Natural killer cell treated with Interleukin-12 subunit alpha and Interleukin-12 subunit beta and Interleukin-15 and Interleukin-18, amount 100 ng/mL, for 72 hours (primary cell): ENCODE data around the gene BCAS3. TPM values are rescaled to one million over a fixed set of nuclear protein-coding genes. Genes with fewer than 3 reads are reported as not detected.
"Not testable (repeated sequence)": the region's sequence is repeated elsewhere in the genome, so short reads cannot be mapped to it uniquely, and the experiment has no call there.

ENCODE experiments used
- ATAC-seq, 2 donors: fragments of 150-1000 bp; cut with Tn5 transposase in 1 of 2; sonication (Bioruptor Pico), chemical (Tn5 transposase) in 1 of 2; 2 replicates each; pipeline ENCODE4 v1.10.0; 2021
- DNase-seq: peaks from one replicate; pipeline ENCODE4 v3.0.0; 2022; ENCODE audit warnings: low spot score
- H3K27ac Mint-ChIP-seq, 2 donors: 1 replicate in 1 of 2; 2 replicates in 1 of 2; pipeline ENCODE4 v1.8.0; 2022; ENCODE audit warnings: mixed read lengths in 2 of 2, mild to moderate bottlenecking in 1 of 2, moderate library complexity in 1 of 2
- H3K27me3 Mint-ChIP-seq, 2 donors: 1 replicate in 1 of 2; 2 replicates in 1 of 2; pipeline ENCODE4 v1.8.0; 2022; ENCODE audit warnings: mixed read lengths in 2 of 2
- H3K36me3 Mint-ChIP-seq: one replicate; pipeline ENCODE4 v1.8.0; 2022; ENCODE audit warnings: mixed read lengths
- H3K4me1 Mint-ChIP-seq, 2 donors: 1 replicate in 1 of 2; 2 replicates in 1 of 2; pipeline ENCODE4 v1.8.0; 2022; ENCODE audit warnings: low read depth in 2 of 2, mixed read lengths in 2 of 2, mild to moderate bottlenecking in 1 of 2
- H3K4me3 Mint-ChIP-seq: one replicate; pipeline ENCODE4 v1.8.0; 2022; ENCODE audit warnings: mixed read lengths
- H3K9me3 Mint-ChIP-seq: 2 replicates; pipeline ENCODE4 v1.8.0; 2022; ENCODE audit warnings: mixed read lengths
- total RNA-seq, 2 donors: library from RNA; stranded (reverse); gene quantifications; one replicate each; pipeline ENCODE4 v1.2.3, GENCODE V29; 2022

Gene BCAS3
- total RNA-seq, 2 donors from 2014 or later, result 19.5 to 26.4 TPM

DNA sequence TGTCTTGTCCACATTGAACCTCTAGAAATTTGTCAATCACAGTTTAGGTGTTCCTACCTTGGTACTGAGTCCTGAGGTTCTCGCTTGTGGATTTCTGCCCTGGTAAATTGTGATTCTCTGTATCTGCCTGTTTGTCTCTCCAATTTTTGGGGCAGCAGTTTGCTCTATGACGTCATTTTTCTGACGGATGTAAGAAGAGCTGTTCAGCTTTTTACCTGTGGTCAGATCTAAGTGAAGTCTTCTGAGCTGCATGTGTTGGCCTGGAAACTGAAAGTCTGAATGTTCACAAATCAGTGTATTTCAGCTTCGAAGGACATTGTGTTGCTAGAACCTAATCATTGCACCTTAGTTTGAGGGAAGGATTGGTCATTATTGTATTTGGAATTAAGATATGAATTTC lies 63.4 kb downstream of the BCAS3 start:
- Mint-ChIP-seq H3K27ac (no peak overlapping the region), H3K36me3 (no peaks in the 10 kb centered on the region), H3K9me3 (no peaks in the 10 kb centered on the region), H3K4me1 (peaks cover 5 to 6% of the 10 kb centered on the region in 2 donors), H3K27me3 (no peaks in the 10 kb centered on the region), H3K4me3 (no peak overlapping the region)
- ATAC-seq (no peak), DNase-seq (no peak)

DNA sequence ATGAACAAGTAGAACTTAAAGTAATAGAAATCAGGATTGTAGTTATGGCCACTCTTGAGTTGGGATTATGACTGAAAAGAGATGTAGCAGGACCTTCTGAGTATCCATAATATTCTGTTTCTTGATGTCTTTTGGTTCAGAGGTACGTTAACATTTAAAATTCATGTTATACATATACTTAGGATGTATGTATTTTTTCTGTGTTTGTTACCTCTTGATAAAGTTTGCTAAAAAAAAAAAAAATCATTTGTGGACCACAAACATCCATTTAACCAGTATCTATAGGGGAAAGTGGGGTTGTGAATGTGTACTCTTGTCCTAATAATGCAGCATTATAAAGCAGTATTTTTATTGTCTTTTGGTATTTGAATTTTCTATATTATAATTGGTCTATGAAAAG lies 65.6 kb downstream of the BCAS3 start:
- Mint-ChIP-seq H3K27ac (no peak overlapping the region), H3K27me3 (no peaks in the 10 kb centered on the region), H3K36me3 (no peaks in the 10 kb centered on the region), H3K4me1 (peaks cover 5 to 6% of the 10 kb centered on the region in 2 donors), H3K4me3 (no peak overlapping the region), H3K9me3 (no peaks in the 10 kb centered on the region)
- DNase-seq, result no peak
- ATAC-seq, result no peak

DNA sequence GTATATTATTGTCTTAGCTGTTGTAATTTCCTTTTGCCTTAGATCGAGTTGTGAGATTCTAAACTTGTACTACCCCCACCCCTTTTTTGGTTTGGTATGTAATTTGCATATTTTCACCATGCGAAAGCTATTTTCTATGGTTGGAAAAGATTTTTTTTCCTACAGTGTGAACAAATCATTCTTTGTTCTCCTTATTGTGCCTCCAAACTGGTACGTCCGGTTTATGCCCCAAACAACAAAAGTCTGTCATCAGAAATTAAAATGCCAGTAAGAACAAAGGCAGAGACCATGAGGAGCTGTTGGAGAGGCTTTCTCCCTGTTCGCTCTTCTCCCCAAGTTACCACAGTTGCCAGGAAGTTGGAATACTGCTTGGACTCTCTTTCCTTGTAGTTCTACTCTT lies 66.1 kb downstream of the BCAS3 start:
- DNase-seq (no peak), ATAC-seq (no peak)
- no peak overlapping the region for H3K4me3 Mint-ChIP-seq
- H3K36me3 Mint-ChIP-seq, result no peaks in the 10 kb centered on the region
- H3K27ac Mint-ChIP-seq, result no peak overlapping the region
- no peaks in the 10 kb centered on the region for H3K9me3 Mint-ChIP-seq
- H3K4me1 Mint-ChIP-seq, result peaks cover 5 to 6% of the 10 kb centered on the region in 2 donors
- no peaks in the 10 kb centered on the region for H3K27me3 Mint-ChIP-seq

DNA sequence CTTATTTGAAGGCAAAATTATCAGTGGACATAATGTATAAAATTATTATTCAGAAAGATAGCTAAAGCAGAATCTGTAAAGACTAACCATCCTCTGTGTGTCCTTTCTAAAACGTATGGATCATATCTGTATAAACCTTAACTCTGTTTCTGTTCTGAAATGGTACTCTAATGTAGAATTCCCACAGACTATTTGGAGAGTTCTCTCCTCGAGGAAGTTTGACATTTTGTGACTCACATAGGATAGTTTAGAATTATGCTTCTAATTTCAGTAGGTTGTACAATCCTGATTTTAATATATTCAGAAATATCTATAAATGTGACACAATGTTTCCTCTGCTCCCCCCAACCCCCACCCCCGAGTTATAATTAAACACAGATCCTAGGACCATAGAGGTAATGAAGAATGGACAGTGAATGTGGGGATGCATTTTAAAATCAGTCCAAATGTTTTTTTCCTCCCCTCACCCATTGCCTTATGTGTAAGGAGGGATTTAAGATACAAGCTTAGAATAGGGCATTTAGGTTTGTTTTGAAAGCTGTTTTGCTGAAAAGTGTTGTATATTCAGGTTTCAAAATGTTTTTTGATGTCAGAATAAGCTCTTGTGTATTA lies 66.8 kb downstream of the BCAS3 start:
- Mint-ChIP-seq H3K36me3 (no peaks in the 10 kb centered on the region), H3K27me3 (no peaks in the 10 kb centered on the region), H3K9me3 (no peaks in the 10 kb centered on the region), H3K4me1 (peaks cover 5 to 6% of the 10 kb centered on the region in 2 donors), H3K4me3 (no peak overlapping the region), H3K27ac (no peak overlapping the region)
- ATAC-seq (no peak), DNase-seq (no peak)

DNA sequence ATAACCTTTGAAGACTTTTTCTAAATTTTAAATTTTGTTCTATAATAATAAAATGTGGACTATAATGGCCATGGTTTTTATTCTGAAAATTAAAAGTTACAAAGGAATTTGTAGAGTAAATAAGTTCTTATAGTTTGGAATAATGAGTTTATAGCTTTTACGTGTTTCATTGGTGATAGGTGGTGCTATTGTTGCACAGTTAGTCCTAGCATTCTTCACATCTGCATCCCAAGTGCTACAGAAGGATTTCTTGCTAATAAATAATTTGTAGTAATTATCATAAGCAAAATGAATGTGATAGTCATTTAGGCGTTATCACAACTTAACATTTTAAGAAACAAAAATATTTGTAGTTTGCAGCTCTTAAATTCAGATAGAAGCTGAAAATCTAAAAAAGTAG lies 67.9 kb downstream of the BCAS3 start:
- DNase-seq (no peak), ATAC-seq (no peak)
- Mint-ChIP-seq H3K4me3 (no peak overlapping the region), H3K4me1 (peaks cover 3 to 5% of the 10 kb centered on the region in 2 donors), H3K9me3 (no peaks in the 10 kb centered on the region), H3K27me3 (no peaks in the 10 kb centered on the region), H3K36me3 (peaks cover under 1% of the 10 kb centered on the region), H3K27ac (no peak overlapping the region)

DNA sequence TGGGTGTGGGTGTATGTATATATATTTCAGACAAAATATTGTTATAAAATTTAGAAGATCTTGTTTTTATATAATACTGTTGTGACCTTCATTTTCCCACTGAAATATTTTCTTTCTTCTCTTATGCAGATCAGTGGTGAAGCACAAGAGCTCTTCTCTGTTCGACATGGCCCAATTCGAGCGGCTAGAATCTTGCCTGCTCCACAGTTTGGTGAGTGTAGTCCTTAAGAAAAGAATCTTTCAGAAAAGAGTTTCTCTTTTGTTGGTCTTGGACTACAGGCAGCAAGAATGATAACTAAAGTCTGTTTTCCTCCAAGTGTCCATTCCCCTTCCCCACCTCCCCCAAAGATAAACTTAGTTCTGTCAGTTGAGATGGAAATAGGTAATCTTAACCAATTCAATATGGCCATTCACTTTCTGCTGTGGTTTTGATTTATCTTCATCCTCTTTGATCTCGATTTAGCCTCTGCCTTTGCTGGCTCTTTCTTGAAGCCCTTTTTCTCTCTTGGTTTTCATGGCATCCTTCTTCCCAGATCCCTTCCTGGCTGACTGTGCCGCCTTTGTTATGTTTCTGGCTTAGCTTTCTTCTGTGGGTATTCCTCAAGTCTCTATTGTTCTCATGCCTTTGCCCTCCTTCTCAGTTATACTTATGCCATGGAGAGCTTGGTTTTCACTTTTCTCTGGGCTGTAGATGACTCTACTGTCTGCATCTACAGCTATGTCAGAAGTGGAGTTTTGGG lies 69.6 kb downstream of the BCAS3 start:
- ATAC-seq (no peak), DNase-seq (no peak)
- Mint-ChIP-seq H3K27ac (no peak overlapping the region), H3K4me3 (no peak overlapping the region), H3K36me3 (peaks cover 4% of the 10 kb centered on the region), H3K27me3 (no peaks in the 10 kb centered on the region), H3K9me3 (no peaks in the 10 kb centered on the region), H3K4me1 (no peaks in the 10 kb centered on the region)

DNA sequence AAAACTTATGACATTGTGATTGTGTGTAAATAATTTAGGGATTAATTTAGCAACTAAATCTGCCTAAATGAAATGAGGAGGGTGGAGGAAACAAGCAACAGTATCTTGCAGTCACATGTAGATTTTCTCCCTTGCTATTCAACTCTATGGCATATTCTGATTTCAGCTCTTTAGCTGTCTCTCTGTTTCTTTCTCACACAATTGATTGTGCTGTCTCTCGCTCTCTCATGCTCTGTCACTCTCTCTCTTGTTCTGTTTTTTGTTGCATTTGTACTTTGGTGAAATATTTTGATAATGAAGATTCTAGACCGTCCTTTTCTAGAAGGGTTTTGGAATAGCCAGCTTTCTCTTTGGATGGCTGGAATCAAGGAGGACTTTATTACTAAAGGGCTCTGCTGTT lies 70.6 kb downstream of the BCAS3 start:
- no peaks in the 10 kb centered on the region for H3K9me3 Mint-ChIP-seq
- no peaks in the 10 kb centered on the region for H3K4me1 Mint-ChIP-seq
- no peak for DNase-seq
- no peak overlapping the region for H3K27ac Mint-ChIP-seq
- no peaks in the 10 kb centered on the region for H3K27me3 Mint-ChIP-seq
- H3K4me3 Mint-ChIP-seq, result no peak overlapping the region
- peaks cover 4% of the 10 kb centered on the region for H3K36me3 Mint-ChIP-seq
- ATAC-seq, result no peak

DNA sequence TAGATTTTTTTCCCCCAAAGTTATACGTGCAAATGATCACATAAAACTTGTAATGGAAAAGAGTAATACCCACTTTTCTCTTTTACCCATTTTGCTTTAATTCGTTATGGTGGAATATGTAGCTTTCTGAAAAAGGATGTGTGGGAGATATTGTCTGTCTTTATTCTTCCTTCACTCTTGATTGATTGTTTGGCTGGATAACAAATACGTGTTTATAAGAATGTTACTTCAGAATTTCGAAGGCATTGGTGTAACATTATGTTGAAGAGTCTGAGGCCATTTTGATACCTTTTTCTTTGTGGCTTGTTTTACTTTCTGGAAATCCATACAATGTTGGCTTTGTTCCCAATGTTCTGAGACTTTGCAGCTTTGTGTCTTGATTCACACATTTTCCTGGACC lies 71.4 kb downstream of the BCAS3 start:
- Mint-ChIP-seq H3K36me3 (peaks cover 4% of the 10 kb centered on the region), H3K4me1 (no peaks in the 10 kb centered on the region), H3K9me3 (no peaks in the 10 kb centered on the region), H3K27me3 (no peaks in the 10 kb centered on the region), H3K4me3 (no peak overlapping the region), H3K27ac (no peak overlapping the region)
- DNase-seq, result no peak
- no peak for ATAC-seq

DNA sequence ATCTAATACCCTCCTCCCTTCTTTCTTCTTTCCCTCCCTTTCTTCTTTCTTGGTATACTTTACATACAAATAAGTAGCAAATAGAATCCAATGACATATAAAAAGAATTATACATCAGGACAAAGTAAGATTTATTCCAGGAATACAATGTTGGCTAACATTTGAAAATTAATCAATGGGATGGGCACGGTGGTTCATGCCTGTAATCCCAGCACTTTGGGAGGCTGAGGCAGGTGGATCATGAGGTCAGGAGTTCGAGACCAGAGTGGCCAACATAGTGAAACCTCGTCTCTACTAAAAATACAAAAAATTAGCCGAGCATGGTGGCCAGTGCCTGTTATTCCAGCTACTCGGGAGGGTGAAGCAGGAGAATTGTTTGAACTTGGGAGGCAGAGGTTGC lies 72.1 kb downstream of the BCAS3 start:
- H3K9me3 Mint-ChIP-seq, result no peaks in the 10 kb centered on the region
- no peak for DNase-seq
- no peak overlapping the region for H3K27ac Mint-ChIP-seq

DNA sequence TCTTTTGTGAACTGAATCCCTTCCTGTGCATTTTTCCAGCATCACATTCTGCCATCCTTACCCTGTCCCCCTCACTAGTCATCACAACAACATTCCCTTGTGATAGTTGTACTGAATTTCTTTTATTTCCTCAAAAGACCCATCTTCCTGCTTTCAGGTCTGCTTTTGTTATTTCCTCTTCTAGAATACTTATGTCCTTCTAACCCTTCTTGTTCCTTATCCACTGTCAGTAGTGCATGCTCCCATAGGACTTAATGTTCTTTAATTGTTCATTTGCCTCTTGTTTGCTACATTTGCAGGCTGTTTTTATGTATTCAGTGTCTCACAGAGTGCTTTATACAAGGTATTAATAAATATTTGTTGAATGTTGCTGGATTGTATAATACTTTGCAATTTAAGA lies 73.0 kb downstream of the BCAS3 start:
- H3K27ac Mint-ChIP-seq, result no peak overlapping the region

More for the DNA sequence above, 72.1 kb downstream of the BCAS3 start:
- H3K4me3 Mint-ChIP-seq, result no peak overlapping the region
- peaks cover 4% of the 10 kb centered on the region for H3K36me3 Mint-ChIP-seq
- no peaks in the 10 kb centered on the region for H3K4me1 Mint-ChIP-seq
- no peak for ATAC-seq
- no peaks in the 10 kb centered on the region for H3K27me3 Mint-ChIP-seq

DNA sequence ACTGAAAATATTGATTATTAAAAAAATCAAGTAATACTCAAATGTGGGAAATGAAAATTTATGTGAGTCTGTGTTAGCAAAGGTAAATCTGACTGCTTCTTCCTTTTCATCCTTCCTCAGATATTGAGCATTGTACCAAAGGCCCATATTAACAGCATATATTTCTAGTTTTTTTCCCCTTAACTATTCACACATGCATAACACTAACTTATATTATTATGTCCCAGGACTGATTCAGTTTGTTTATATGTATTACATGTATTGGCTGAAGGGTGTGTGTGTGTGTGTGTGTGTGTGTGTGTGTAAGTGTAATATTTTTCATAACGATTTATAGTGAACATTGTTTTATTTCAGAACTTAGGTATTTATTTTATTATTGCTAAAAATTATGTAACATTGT lies 74.2 kb downstream of the BCAS3 start:
- Mint-ChIP-seq H3K4me3 (no peak overlapping the region), H3K9me3 (no peaks in the 10 kb centered on the region), H3K4me1 (no peaks in the 10 kb centered on the region), H3K27me3 (no peaks in the 10 kb centered on the region), H3K27ac (no peak overlapping the region), H3K36me3 (peaks cover 4% of the 10 kb centered on the region)
- DNase-seq (no peak), ATAC-seq (no peak)

More for the DNA sequence above, 73.0 kb downstream of the BCAS3 start:
- no peaks in the 10 kb centered on the region for H3K27me3 Mint-ChIP-seq
- no peak for ATAC-seq
- H3K36me3 Mint-ChIP-seq, result peaks cover 4% of the 10 kb centered on the region
- no peak for DNase-seq
- H3K4me3 Mint-ChIP-seq, result no peak overlapping the region
- H3K9me3 Mint-ChIP-seq, result no peaks in the 10 kb centered on the region
- H3K4me1 Mint-ChIP-seq, result no peaks in the 10 kb centered on the region

DNA sequence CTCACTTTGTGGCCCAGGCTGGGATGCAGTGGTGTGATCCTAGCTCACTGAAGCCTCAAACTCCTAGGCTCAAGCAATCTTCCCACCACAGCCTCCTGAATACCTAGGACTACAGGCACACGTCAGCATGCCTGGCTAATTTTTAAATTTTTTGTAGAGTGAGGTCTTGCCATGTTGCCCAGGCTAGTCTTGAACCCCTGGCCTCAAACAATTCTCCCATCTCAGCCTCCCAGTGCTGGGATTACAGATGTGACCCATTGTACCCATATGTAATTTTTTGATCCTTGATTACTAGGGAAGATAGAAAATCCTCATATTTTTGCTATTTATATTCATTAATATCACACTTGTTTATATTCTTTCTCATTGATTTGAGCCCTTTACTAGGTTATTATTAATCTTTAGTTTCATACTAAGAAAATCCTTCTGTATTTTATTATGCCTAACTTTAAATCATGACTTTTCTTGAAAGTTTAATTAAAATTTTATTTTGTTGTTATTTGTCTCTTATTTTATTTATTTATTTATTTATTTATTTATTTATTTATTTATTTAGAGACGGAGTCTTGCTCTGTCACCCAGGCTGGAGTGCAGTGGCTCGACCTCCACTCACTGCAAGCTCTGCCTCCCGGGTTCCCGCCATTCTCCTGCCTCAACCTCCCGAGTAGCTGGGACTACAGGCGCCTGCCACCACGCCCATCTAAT lies 75.4 kb downstream of the BCAS3 start:
- ATAC-seq (no peak), DNase-seq (no peak)
- Mint-ChIP-seq H3K4me1 (no peaks in the 10 kb centered on the region), H3K4me3 (no peak overlapping the region), H3K36me3 (peaks cover 4% of the 10 kb centered on the region), H3K27me3 (no peaks in the 10 kb centered on the region), H3K9me3 (no peaks in the 10 kb centered on the region), H3K27ac (no peak overlapping the region)

DNA sequence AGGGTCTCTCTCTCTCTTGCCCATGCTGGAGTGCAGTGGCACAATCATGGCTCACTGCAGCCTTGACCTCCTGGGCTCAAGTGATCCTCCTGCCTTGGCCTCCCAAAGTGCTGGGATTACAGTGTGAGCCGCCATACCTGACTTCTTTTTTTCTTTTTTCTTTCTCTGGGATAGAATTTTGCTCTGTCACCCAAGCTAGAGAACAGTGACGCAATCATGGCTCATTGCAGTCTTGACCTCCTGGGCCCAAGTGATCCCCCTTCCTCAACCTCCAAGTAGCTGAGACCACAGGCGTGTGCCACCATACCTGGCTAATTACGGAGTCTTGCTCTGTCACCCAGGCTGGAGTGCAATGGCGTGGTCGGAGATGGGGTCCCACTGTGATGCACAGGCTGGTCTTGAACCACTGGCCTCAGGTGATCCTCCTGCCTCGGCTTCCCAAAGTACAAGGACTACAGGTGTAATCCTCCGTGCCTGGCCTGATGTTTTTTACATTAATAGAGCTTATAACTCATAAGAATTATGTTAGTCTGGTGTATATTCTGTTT lies 76.5 kb downstream of the BCAS3 start:
- Mint-ChIP-seq H3K9me3 (no peaks in the 10 kb centered on the region), H3K4me3 (no peak overlapping the region), H3K4me1 (no peaks in the 10 kb centered on the region), H3K27ac (no peak overlapping the region), H3K36me3 (peaks cover 4% of the 10 kb centered on the region), H3K27me3 (no peaks in the 10 kb centered on the region)
- ATAC-seq, result no peak
- no peak for DNase-seq

DNA sequence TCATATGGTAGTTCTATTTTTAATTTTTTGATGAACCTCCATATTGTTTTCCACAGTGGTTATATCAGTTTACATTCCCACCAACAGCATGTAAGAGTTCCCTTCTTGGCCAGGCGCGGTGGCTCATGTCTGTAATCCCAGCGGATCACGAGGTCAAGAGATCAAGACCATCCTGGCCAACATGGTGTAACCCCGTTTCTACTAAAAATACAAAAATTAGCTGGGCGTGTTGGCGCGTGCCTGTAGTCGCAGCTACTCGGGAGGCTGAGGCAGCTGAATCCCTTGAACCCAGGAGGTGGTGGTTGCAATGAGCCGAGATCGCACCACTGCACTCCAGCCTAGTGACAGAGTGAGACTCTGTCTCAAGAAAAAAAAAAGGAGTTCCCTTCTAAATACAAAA lies 79.1 kb downstream of the BCAS3 start:
- not testable (repeated sequence) for H3K4me1 Mint-ChIP-seq, ATAC-seq, H3K27ac Mint-ChIP-seq, DNase-seq, H3K9me3 Mint-ChIP-seq, H3K27me3 Mint-ChIP-seq, H3K4me3 Mint-ChIP-seq
- peaks cover 12% of the 10 kb centered on the region for H3K36me3 Mint-ChIP-seq
